IPS-18c (cell line): ENCODE data around the gene KCMF1.

Experiments used
- H3K4me3 ChIP-seq: 2 replicates; pipeline ENCODE4 v1.7.0; 2013; ENCODE audit warnings: low read depth, mild to moderate bottlenecking, low read length, moderate library complexity; ENCODE audit not compliant: insufficient read depth
- H3K9me3 ChIP-seq: one replicate; pipeline ENCODE4 v1.6.1; 2013; ENCODE audit warnings: mild to moderate bottlenecking, low read length, moderate library complexity; ENCODE audit not compliant: control insufficient read depth, insufficient read depth

Gene KCMF1

GRCh38 chr2:85087541-85087940 is 116.6 kb downstream of the KCMF1 start:
- no peaks in the 10 kb centered on the region for H3K9me3 ChIP-seq
- no peak overlapping the region for H3K4me3 ChIP-seq

- Histone ChIP-seq H3K9me3 (no peaks in the 10 kb centered on the region), H3K4me3 (no peak overlapping the region)
These were observed 118.0 kb downstream of the KCMF1 start for GRCh38 chr2:85088921-85089320.

- Histone ChIP-seq H3K9me3 (no peaks in the 10 kb centered on the region), H3K4me3 (no peak overlapping the region)
These were observed 118.6 kb downstream of the KCMF1 start for GRCh38 chr2:85089585-85089984.

GRCh38 chr2:85091838-85092237 is 120.9 kb downstream of the KCMF1 start:
- Histone ChIP-seq H3K9me3 (no peaks in the 10 kb centered on the region), H3K4me3 (no peak overlapping the region)

GRCh38 chr2:85095094-85095493 is 124.1 kb downstream of the KCMF1 start:
- Histone ChIP-seq H3K4me3 (no peak overlapping the region), H3K9me3 (no peaks in the 10 kb centered on the region)

- Histone ChIP-seq H3K9me3 (no peaks in the 10 kb centered on the region), H3K4me3 (no peak overlapping the region)
These were observed 125.7 kb downstream of the KCMF1 start for GRCh38 chr2:85096616-85097015.

- H3K4me3 ChIP-seq: no peak overlapping the region
- no peaks in the 10 kb centered on the region for H3K9me3 ChIP-seq
These were observed 133.3 kb downstream of the KCMF1 start for GRCh38 chr2:85104228-85104627.

GRCh38 chr2:85106489-85107180 is 135.7 kb downstream of the KCMF1 start:
- Histone ChIP-seq H3K9me3 (no peaks in the 10 kb centered on the region), H3K4me3 (no peak overlapping the region)
